LoVo (cell line): ENCODE data around the gene DPM1.

ENCODE experiments used
- DNase-seq: peaks from one replicate; pipeline ENCODE4 v3.0.0-alpha.2; 2016; ENCODE audit warnings: low spot score

Gene DPM1

GRCh38 chr20:50930139-50930975 is 28.0 kb downstream of the DPM1 start:
- no peak for DNase-seq

GRCh38 chr20:50929299-50930138 is 28.8 kb downstream of the DPM1 start:
- DNase-seq, result peak; percentile 83

- no peak for DNase-seq
Measured at GRCh38 chr20:50928469-50928868, 29.9 kb downstream of the DPM1 start.

GRCh38 chr20:50926530-50926929 is 31.8 kb downstream of the DPM1 start:
- no peak for DNase-seq

- DNase-seq, result no peak
Measured at GRCh38 chr20:50924261-50924920, 33.9 kb downstream of the DPM1 start.

- no peak for DNase-seq
Measured at GRCh38 chr20:50921803-50922501, 36.4 kb downstream of the DPM1 start.

GRCh38 chr20:50920997-50921396 is 37.3 kb downstream of the DPM1 start:
- DNase-seq, result no peak

- DNase-seq, result peak; percentile 9
Measured at GRCh38 chr20:50919567-50919966, 38.8 kb downstream of the DPM1 start.

GRCh38 chr20:50918403-50918802 is 39.9 kb downstream of the DPM1 start:
- DNase-seq, result no peak

- no peak for DNase-seq
Measured at GRCh38 chr20:50916934-50917333, 41.4 kb downstream of the DPM1 start.

GRCh38 chr20:50916257-50916656 is 42.1 kb downstream of the DPM1 start:
- peak; percentile 4 for DNase-seq

GRCh38 chr20:50915424-50915823 is 42.9 kb downstream of the DPM1 start:
- DNase-seq, result no peak

GRCh38 chr20:50913690-50914375 is 44.5 kb downstream of the DPM1 start:
- no peak for DNase-seq

- DNase-seq, result no peak
Measured at GRCh38 chr20:50911716-50912115, 46.6 kb downstream of the DPM1 start.

- DNase-seq, result no peak
Measured at GRCh38 chr20:50911030-50911429, 47.3 kb downstream of the DPM1 start.

GRCh38 chr20:50909413-50909812 is 48.9 kb downstream of the DPM1 start:
- DNase-seq, result no peak

GRCh38 chr20:50904067-50904570 is 54.2 kb downstream of the DPM1 start:
- DNase-seq, result no peak

- no peak for DNase-seq
Measured at GRCh38 chr20:50903353-50904051, 54.8 kb downstream of the DPM1 start.

GRCh38 chr20:50901301-50901700 is 57.0 kb downstream of the DPM1 start:
- no peak for DNase-seq

GRCh38 chr20:50900261-50900660 is 58.1 kb downstream of the DPM1 start:
- DNase-seq, result no peak

GRCh38 chr20:50898475-50898874 is 59.9 kb downstream of the DPM1 start:
- DNase-seq, result no peak
